IMR-90 (cell line): Measurements from ENCODE around the gene TSEN15. TPM values are rescaled to one million over a fixed set of nuclear protein-coding genes. Genes with fewer than 3 reads are reported as not detected.

Source experiments
- ATAC-seq: fragments of 200-7000 bp; cut with Tn5 transposase; 2 replicates; pipeline ENCODE4 v1.9.1; 2020; ENCODE audit warnings: low read depth, mild to moderate bottlenecking, moderate library complexity
- BruUV-seq: library from RNA; stranded (reverse); fragments of 400-500 nt; replicated peaks from 2 replicates; lab custom pipeline; 2021; lab: Mats Ljungman, UMichigan
- CTCF ChIA-PET: fragments of 300-600 bp; formaldehyde crosslinking; extraction: SDS; loops from one replicate; lab custom pipeline; 2021; ENCODE audit warnings: antibody characterized with exemption; lab: Yijun Ruan, JAX
- POLR2A ChIA-PET: fragments of 300-600 bp; sonication (Branson Sonifier 250); formaldehyde crosslinking; loops from one replicate; lab custom pipeline; 2022; ENCODE audit warnings: antibody characterized with exemption; ENCODE audit not compliant: unreplicated experiment; lab: Charles Lee
- DNase-seq: peaks from one replicate; pipeline ENCODE4 v3.0.0; 2013
- H2AFZ ChIP-seq: replicated peaks from 2 replicates; pipeline ENCODE3; 2013; ENCODE audit warnings: low read length, mild to moderate bottlenecking; ENCODE audit not compliant: poor library complexity
- H2AK5ac ChIP-seq: 2 replicates; pipeline ENCODE4 v1.6.1; 2013; ENCODE audit warnings: low read depth, low read length, inconsistent platforms
- H2AK9ac ChIP-seq: replicated peaks from 2 replicates; pipeline ENCODE3; 2013; ENCODE audit warnings: mild to moderate bottlenecking, low read depth, low read length, moderate library complexity; ENCODE audit not compliant: poor library complexity
- H2BK120ac ChIP-seq: 2 replicates; pipeline ENCODE4 v1.6.1; 2013; ENCODE audit warnings: low read depth, low read length, inconsistent platforms
- H2BK15ac ChIP-seq: 3 replicates; pipeline ENCODE4 v1.6.1; 2013; ENCODE audit warnings: low read depth, low read length, inconsistent platforms
- H2BK20ac ChIP-seq: 2 replicates; pipeline ENCODE4 v1.6.1; 2013; ENCODE audit warnings: low read depth, mild to moderate bottlenecking, inconsistent platforms, low read length, moderate library complexity
- H2BK5ac ChIP-seq: 2 replicates; pipeline ENCODE4 v1.6.1; 2013; ENCODE audit warnings: mild to moderate bottlenecking, low read depth, low read length, inconsistent platforms; ENCODE audit not compliant: poor library complexity, severe bottlenecking
- H3K14ac ChIP-seq: replicated peaks from 2 replicates; pipeline ENCODE4 v1.6.1; 2013; ENCODE audit warnings: low read depth, low read length, inconsistent platforms
- H3K18ac ChIP-seq: 2 replicates; pipeline ENCODE4 v1.6.1; 2013; ENCODE audit warnings: low read depth, low read length, control low read depth
- H3K23ac ChIP-seq: 2 replicates; pipeline ENCODE4 v1.6.1; 2013; ENCODE audit warnings: low read depth, low read length, inconsistent platforms
- H3K27ac ChIP-seq: 2 replicates; pipeline ENCODE4 v1.5.1; 2013; ENCODE audit warnings: mild to moderate bottlenecking, control low read depth, low read length; ENCODE audit not compliant: insufficient read depth
- H3K27me3 ChIP-seq: 2 replicates; pipeline ENCODE4 v1.6.1; 2013; ENCODE audit warnings: low read length; ENCODE audit not compliant: control insufficient read depth, insufficient read depth
- H3K36me3 ChIP-seq: 2 replicates; pipeline ENCODE4 v1.6.1; 2013; ENCODE audit warnings: low read length, mixed read lengths; ENCODE audit not compliant: control insufficient read depth, insufficient read depth
- H3K4ac ChIP-seq: 2 replicates; pipeline ENCODE4 v1.6.1; 2013; ENCODE audit warnings: low read depth, low read length, inconsistent platforms
- H3K4me1 ChIP-seq: 2 replicates; pipeline ENCODE4 v1.6.1; 2013; ENCODE audit warnings: low read length, mixed read lengths; ENCODE audit not compliant: control insufficient read depth, insufficient read depth
- H3K4me2 ChIP-seq: 2 replicates; pipeline ENCODE4 v1.6.1; 2013; ENCODE audit warnings: low read depth, mild to moderate bottlenecking, control low read depth, low read length, moderate library complexity
- H3K4me3 ChIP-seq: 2 replicates; pipeline ENCODE4 v1.5.1; 2013; ENCODE audit warnings: low read depth, mild to moderate bottlenecking, control low read depth, low read length, moderate library complexity; ENCODE audit not compliant: insufficient read depth
- H3K56ac ChIP-seq: 2 replicates; pipeline ENCODE4 v1.6.1; 2013; ENCODE audit warnings: low read length, inconsistent platforms; ENCODE audit not compliant: insufficient read depth; ENCODE audit errors: extremely low read depth
- H3K79me1 ChIP-seq, 2 experiments: 2 replicates each; pipeline ENCODE4 v1.6.1; 2013; ENCODE audit warnings: low read length in 2 of 2, inconsistent platforms in 1 of 2, low read depth in 1 of 2
- H3K9ac ChIP-seq: 2 replicates; pipeline ENCODE4 v1.6.1; 2013; ENCODE audit warnings: low read depth, low read length, control low read depth
- H3K9me1 ChIP-seq: 2 replicates; pipeline ENCODE4 v1.6.1; 2013; ENCODE audit warnings: low read length, inconsistent platforms; ENCODE audit not compliant: insufficient read depth
- H3K9me3 ChIP-seq: 2 replicates; pipeline ENCODE4 v1.6.1; 2013; ENCODE audit warnings: low read length; ENCODE audit not compliant: control insufficient read depth, insufficient read depth
- H4K20me1 ChIP-seq: 2 replicates; pipeline ENCODE4 v1.6.1; 2013; ENCODE audit warnings: low read length, inconsistent platforms; ENCODE audit not compliant: insufficient read depth
- H4K5ac ChIP-seq: 2 replicates; pipeline ENCODE4 v1.6.1; 2013; ENCODE audit warnings: mild to moderate bottlenecking, low read depth, low read length, control low read depth
- H4K8ac ChIP-seq, 2 experiments: 2 replicates each; pipeline ENCODE4 v1.6.1; 2013; ENCODE audit warnings: low read depth in 2 of 2, low read length in 2 of 2, control low read depth in 1 of 2, inconsistent platforms in 1 of 2
- H4K91ac ChIP-seq: 2 replicates; pipeline ENCODE4 v1.6.1; 2013; ENCODE audit warnings: low read depth, low read length, inconsistent platforms; ENCODE audit not compliant: insufficient read depth
- FOS ChIP-seq: fragments of 150-350 bp; IDR thresholded peaks from 2 replicates; pipeline ENCODE4 v1.6.1; 2016; ENCODE audit warnings: low read depth, low read length
- NFE2L2 ChIP-seq: fragments of 150-350 bp; IDR thresholded peaks from 2 replicates; pipeline ENCODE4 v1.6.1; 2016; ENCODE audit warnings: low read depth, mild to moderate bottlenecking, low read length
- WGBS, 2 experiments: methylation state at CpG; one replicate each; pipeline versions ENCODE4 v1.1.5 to v1.1.7; 2013; ENCODE audit warnings: missing lambda C conversion rate in 2 of 2; ENCODE audit not compliant: insufficient read length in 1 of 2; ENCODE audit errors: extremely low coverage in 2 of 2; 5-methylcytosine and 5-hydroxymethylcytosine counted together
- dilution Hi-C: fragments of 300-500 bp; cut with HindIII; formaldehyde crosslinking; loops from one replicate; pipeline ENCODE4 v1.14.3; 2018; ENCODE audit warnings: low sequenced_read_pairs; ENCODE audit not compliant: unreplicated experiment
- in situ Hi-C: fragments of 300-500 bp; cut with MboI; formaldehyde crosslinking; loops from 3 replicates; pipeline ENCODE4 v1.14.3; 2019; ENCODE audit warnings: low sequenced_read_pairs, inconsistent platforms, mixed read lengths
- intact Hi-C: fragments of 100-400 bp; cut with micrococcal nuclease; formaldehyde crosslinking; loops from 2 replicates; pipeline ENCODE4 v1.10.0; 2022
- polyA plus RNA-seq, 3 experiments: library from polyadenylated mRNA; depleted of rRNA; stranded (reverse); fragments of >200 nt; gene quantifications; 2 replicates each; pipeline ENCODE4 v1.2.3, GENCODE V29; 2012; ENCODE audit warnings: low replicate concordance in 1 of 3
- total RNA-seq: library from RNA; depleted of rRNA; stranded (reverse); fragments of >200 nt; gene quantifications from 2 replicates; pipeline ENCODE4 v1.2.3, GENCODE V29; 2012

TSEN15 gene
- total and polyA plus RNA-seq, 2 of the 4 experiments (the other 2 are of a cell fraction) = 32.4 to 45.0 TPM

DNA sequence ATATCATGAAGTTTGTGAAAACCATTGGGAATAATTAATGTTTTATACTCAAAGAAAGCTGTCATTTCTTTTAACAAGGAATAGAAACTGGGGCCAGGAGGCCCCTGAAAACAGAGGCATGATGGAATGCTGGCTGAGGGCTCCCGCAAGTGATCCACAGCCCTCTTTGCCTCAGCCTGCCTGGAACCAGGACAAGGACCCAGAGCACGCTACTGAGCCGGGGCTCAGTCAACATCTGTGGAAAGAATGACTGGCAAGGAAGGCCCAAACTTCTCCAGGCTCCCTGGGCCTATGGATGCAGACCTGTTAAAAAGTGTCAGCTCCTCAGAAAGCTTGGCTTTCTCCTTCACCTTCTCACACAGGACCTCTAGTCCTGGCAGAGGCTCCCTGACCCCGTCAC, 46.6 kb upstream of the TSEN15 start:
- Histone ChIP-seq H3K56ac (no peak overlapping the region), H2BK20ac (no peak overlapping the region), H3K27me3 (no peaks in the 10 kb centered on the region), H2BK5ac (no peak overlapping the region), H3K4ac (peak overlapping the region; percentile 35; the same call in 1 of the 2 replicates), H3K4me3 (no peak overlapping the region), H3K4me2 (no peak overlapping the region), H3K14ac (peak overlapping the region; percentile 44; the same call in 1 of the 2 replicates), H3K9me3 (no peaks in the 10 kb centered on the region), H2AFZ (no peak overlapping the region), H2AK9ac (no peak overlapping the region), H2BK15ac (peak overlapping the region; percentile 2; the same call in 1 of the 3 replicates), H4K20me1 (no peaks in the 10 kb centered on the region), H2AK5ac (no peak overlapping the region; the same call in 1 of the 2 replicates), H3K36me3 (no peaks in the 10 kb centered on the region), H3K9ac (no peak overlapping the region), H3K18ac (no peak overlapping the region), H3K4me1 (peaks cover 2% of the 10 kb centered on the region; the same call in 1 of the 2 replicates), H4K5ac (no peak overlapping the region), H4K91ac (no peak overlapping the region), H4K8ac (no peak overlapping the region), H3K79me1 (peaks cover 0 to 11% of the 10 kb centered on the region in 2 experiments; a peak in 2 of 4 replicates), H3K23ac (no peak overlapping the region), H2BK120ac (no peak overlapping the region; the same call in 1 of the 2 replicates), H3K27ac (no peak overlapping the region), H3K9me1 (0 out of 2 replicates have a peak, but pooled peaks cover 4% of the 10 kb centered on the region)
- BruUV-seq = no TSS peak
- intact Hi-C loops = no loop called here
- POLR2A ChIA-PET = no interaction called here
- ATAC-seq (no peak), DNase-seq (no peak)
- in situ Hi-C loops = no loop called here
- CTCF ChIA-PET = no interaction called here
- TF ChIP-seq NFE2L2 (no peak), FOS (no peak)
- dilution Hi-C loops = no loop called here
- 82% methylated on average over 3 of the region's 4 CpGs; no CpG with 5 or more reads in 1 of the 2 experiments for WGBS, 2 experiments
